Cardiac muscle cell (in vitro differentiated cells and primary cell): ENCODE data around the gene KRTAP12-4. TPM values are rescaled to one million over a fixed set of nuclear protein-coding genes. Genes with fewer than 3 reads are reported as not detected.
"Not testable (repeated sequence)": the region's sequence is repeated elsewhere in the genome, so short reads cannot be mapped to it uniquely, and the experiment has no call there.

Experiments
- DNase-seq, 2 donors: peaks; one replicate each; pipeline versions ENCODE4 v3.0.0 to v3.0.0-alpha.2; 2010 to 2017; ENCODE audit warnings: low read depth in 1 of 2, low spot score in 1 of 2
- H3K27ac ChIP-seq: fragments of 200-600 bp; sonication (generic); 2 replicates; pipeline ENCODE4 v1.5.1; 2016
- H3K27me3 ChIP-seq: fragments of 200-600 bp; sonication (generic); 2 replicates; pipeline ENCODE4 v1.6.0; 2016; ENCODE audit warnings: control low read depth
- H3K36me3 ChIP-seq: fragments of 200-600 bp; sonication (generic); 2 replicates; pipeline ENCODE4 v1.5.1; 2016; ENCODE audit warnings: control low read depth
- H3K4me1 ChIP-seq: fragments of 200-600 bp; sonication (generic); 2 replicates; pipeline ENCODE4 v1.8.1; 2017; ENCODE audit warnings: low read depth, mild to moderate bottlenecking, mixed run types
- H3K4me3 ChIP-seq: fragments of 200-600 bp; sonication (generic); 2 replicates; pipeline ENCODE4 v1.5.1; 2016; ENCODE audit warnings: mild to moderate bottlenecking
- H3K9me3 ChIP-seq: fragments of 200-600 bp; sonication (generic); 2 replicates; pipeline ENCODE4 v1.5.1; 2017; ENCODE audit warnings: low read depth, mild to moderate bottlenecking, control low read depth
- CTCF ChIP-seq: IDR thresholded peaks from 2 replicates; pipeline ENCODE4 v1.5.1; 2012; ENCODE audit warnings: low read depth, mild to moderate bottlenecking, low read length
- polyA plus RNA-seq: library from polyadenylated mRNA; unstranded; fragments of >200 nt; fragmentation: Nextera tagmentation; extraction: Ambion mirVana; gene quantifications from 2 replicates; pipeline ENCODE4 v1.2.1, GENCODE V29; 2016
- total RNA-seq: library from RNA; depleted of rRNA; stranded (reverse); fragments of >200 nt; gene quantifications from 2 replicates; pipeline ENCODE4 v1.2.3, GENCODE V29; 2016

Gene KRTAP12-4
- total and polyA plus RNA-seq, 2 experiments from 2014 or later: not detected

- no peaks in the 10 kb centered on the region for H3K36me3 ChIP-seq
- DNase-seq: no peak
- no peak for TF ChIP-seq CTCF
- no peaks in the 10 kb centered on the region for H3K4me1 ChIP-seq
- no peak overlapping the region for H3K4me3 ChIP-seq
- H3K27me3 ChIP-seq: no peaks in the 10 kb centered on the region
- H3K27ac ChIP-seq: no peak overlapping the region
- no peaks in the 10 kb centered on the region for H3K9me3 ChIP-seq
Observed at GRCh38 chr21:44632067-44632466, 22.4 kb downstream of the KRTAP12-4 start.

GRCh38 chr21:44630440-44630839 lies 24.0 kb downstream of the KRTAP12-4 start:
- no peaks in the 10 kb centered on the region for H3K9me3 ChIP-seq
- no peak for DNase-seq
- H3K4me1 ChIP-seq: no peaks in the 10 kb centered on the region
- H3K4me3 ChIP-seq: no peak overlapping the region
- no peak for TF ChIP-seq CTCF
- no peak overlapping the region for H3K27ac ChIP-seq
- no peaks in the 10 kb centered on the region for H3K36me3 ChIP-seq
- no peaks in the 10 kb centered on the region for H3K27me3 ChIP-seq

GRCh38 chr21:44628707-44629391 lies 25.6 kb downstream of the KRTAP12-4 start:
- no peaks in the 10 kb centered on the region for H3K9me3 ChIP-seq
- TF ChIP-seq CTCF: no peak
- no peak overlapping the region for H3K4me3 ChIP-seq
- H3K27ac ChIP-seq: no peak overlapping the region
- peak in 1 of 2 donors; percentile 27 for DNase-seq
- H3K36me3 ChIP-seq: no peaks in the 10 kb centered on the region
- H3K4me1 ChIP-seq: no peaks in the 10 kb centered on the region
- H3K27me3 ChIP-seq: no peaks in the 10 kb centered on the region

- not testable (repeated sequence) for H3K36me3 ChIP-seq, H3K27ac ChIP-seq, H3K4me3 ChIP-seq, DNase-seq, H3K27me3 ChIP-seq, H3K4me1 ChIP-seq, H3K9me3 ChIP-seq
Observed at GRCh38 chr21:44627831-44628233, 26.6 kb downstream of the KRTAP12-4 start.

- H3K9me3 ChIP-seq, H3K27ac ChIP-seq, H3K4me1 ChIP-seq, H3K27me3 ChIP-seq, H3K4me3 ChIP-seq, DNase-seq, H3K36me3 ChIP-seq: not testable (repeated sequence)
Observed at GRCh38 chr21:44627181-44627822, 27.2 kb downstream of the KRTAP12-4 start.

- H3K27me3 ChIP-seq: no peaks in the 10 kb centered on the region
- H3K4me1 ChIP-seq: no peaks in the 10 kb centered on the region
- H3K4me3 ChIP-seq: no peak within 1 kb of the TSS
- no peaks in the 10 kb centered on the region for H3K36me3 ChIP-seq
- no peaks in the 10 kb centered on the region for H3K9me3 ChIP-seq
- no peak for DNase-seq
- TF ChIP-seq CTCF: no peak
- H3K27ac ChIP-seq: no peak within 1 kb of the TSS
Observed at GRCh38 chr21:44626673-44627143, 27.8 kb downstream of the KRTAP12-4 start, which contains the start of gene KRTAP10-9. TSS of gene KRTAP10-9 (plus strand) at chr21:44627093. CDS start at chr21:44627172, 79 bp downstream.
